Mucosa of descending colon (tissue), 3 donors: Measurements from ENCODE around the gene USP46. TPM values are rescaled to one million over a fixed set of nuclear protein-coding genes. Genes with fewer than 3 reads are reported as not detected.

Experiments used
- ATAC-seq: fragments of 200-7000 bp; cut with Tn5 transposase; one replicate; pipeline ENCODE4 v1.9.1; 2020; ENCODE audit warnings: mild to moderate bottlenecking, moderate library complexity
- DNase-seq, 3 donors: peaks; one replicate each; pipeline ENCODE4 v3.0.0-alpha.2; 2020
- H3K36me3 ChIP-seq: fragments of 200-600 bp; one replicate; pipeline ENCODE4 v1.8.0; 2021; ENCODE audit warnings: low read depth, mild to moderate bottlenecking
- H3K4me1 ChIP-seq: fragments of 200-600 bp; one replicate; pipeline ENCODE4 v1.8.0; 2021; ENCODE audit warnings: low read depth, mild to moderate bottlenecking
- H3K4me3 ChIP-seq: fragments of 200-600 bp; one replicate; pipeline ENCODE4 v1.8.0; 2021; ENCODE audit warnings: mild to moderate bottlenecking
- H3K9me3 ChIP-seq: fragments of 200-600 bp; one replicate; pipeline ENCODE4 v1.8.0; 2021; ENCODE audit warnings: mild to moderate bottlenecking
- CTCF ChIP-seq: fragments of 200-600 bp; IDR thresholded peaks from one replicate; pipeline ENCODE4 v1.8.0; 2022; ENCODE audit warnings: antibody characterized with exemption, mild to moderate bottlenecking
- intact Hi-C, 2 donors: fragments of 100-400 bp; cut with DNase I in 1 of 2; cut with micrococcal nuclease in 1 of 2; formaldehyde crosslinking; loops; one replicate each; pipeline versions ENCODE4 v1.11.0 to v1.11.1; 2022; cut with DNase I, micrococcal nuclease
- total RNA-seq, 3 donors: library from RNA; stranded (reverse); fragmentation: NEBNext Ultra II Directional in 2 of 3; extraction: Animal tissue kit (Norgen Biotek cat#: 25700) in 2 of 3; gene quantifications; one replicate each; pipeline versions ENCODE4 v1.2.1 to v1.2.4, GENCODE V29; 2021 to 2023
- donor health status: DM: no; HTN: no; CAD: no; lungs with moderate emphysema.
- donor health status: DM: no; HTN: no; CAD: no.
- donor health status: DM: no; HTN: yes; CAD: no.

Gene USP46
- total RNA-seq, 3 donors from 2014 or later = 12.5 to 18.2 (median 14.8) TPM

GRCh38 chr4:52572936-52573485 is 86.1 kb downstream of the USP46 start:
- intact Hi-C loops = no loop called here

DNA sequence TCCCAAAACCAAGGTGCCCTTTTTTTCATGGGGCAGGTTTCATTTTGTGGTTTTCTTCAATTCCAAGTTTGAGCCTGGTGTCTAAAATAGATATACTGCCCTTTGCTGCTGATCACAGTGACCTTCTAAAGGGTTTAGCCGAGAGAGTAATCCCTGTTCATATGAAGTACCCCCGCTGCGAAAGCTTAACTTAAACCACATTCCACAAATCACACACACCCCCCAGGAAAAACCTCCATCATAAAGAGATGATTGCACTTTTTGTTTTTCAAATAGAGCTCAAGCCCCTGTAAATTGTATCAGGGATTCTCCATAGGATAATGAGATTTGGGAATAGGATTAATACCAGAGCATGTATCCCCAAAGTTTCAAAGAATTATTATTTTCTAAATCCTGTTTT is 90.8 kb downstream of the USP46 start:
- H3K9me3 ChIP-seq = no peaks in the 10 kb centered on the region
- no peak overlapping the region for H3K4me3 ChIP-seq

More at GRCh38 chr4:52572936-52573485, 86.1 kb downstream of the USP46 start:
- TF ChIP-seq CTCF = no peak
- H3K36me3 ChIP-seq = no peaks in the 10 kb centered on the region
- H3K4me3 ChIP-seq = no peak overlapping the region
- H3K9me3 ChIP-seq = no peaks in the 10 kb centered on the region
- no peak for ATAC-seq
- DNase-seq = no peak
- H3K4me1 ChIP-seq = no peaks in the 10 kb centered on the region

DNA sequence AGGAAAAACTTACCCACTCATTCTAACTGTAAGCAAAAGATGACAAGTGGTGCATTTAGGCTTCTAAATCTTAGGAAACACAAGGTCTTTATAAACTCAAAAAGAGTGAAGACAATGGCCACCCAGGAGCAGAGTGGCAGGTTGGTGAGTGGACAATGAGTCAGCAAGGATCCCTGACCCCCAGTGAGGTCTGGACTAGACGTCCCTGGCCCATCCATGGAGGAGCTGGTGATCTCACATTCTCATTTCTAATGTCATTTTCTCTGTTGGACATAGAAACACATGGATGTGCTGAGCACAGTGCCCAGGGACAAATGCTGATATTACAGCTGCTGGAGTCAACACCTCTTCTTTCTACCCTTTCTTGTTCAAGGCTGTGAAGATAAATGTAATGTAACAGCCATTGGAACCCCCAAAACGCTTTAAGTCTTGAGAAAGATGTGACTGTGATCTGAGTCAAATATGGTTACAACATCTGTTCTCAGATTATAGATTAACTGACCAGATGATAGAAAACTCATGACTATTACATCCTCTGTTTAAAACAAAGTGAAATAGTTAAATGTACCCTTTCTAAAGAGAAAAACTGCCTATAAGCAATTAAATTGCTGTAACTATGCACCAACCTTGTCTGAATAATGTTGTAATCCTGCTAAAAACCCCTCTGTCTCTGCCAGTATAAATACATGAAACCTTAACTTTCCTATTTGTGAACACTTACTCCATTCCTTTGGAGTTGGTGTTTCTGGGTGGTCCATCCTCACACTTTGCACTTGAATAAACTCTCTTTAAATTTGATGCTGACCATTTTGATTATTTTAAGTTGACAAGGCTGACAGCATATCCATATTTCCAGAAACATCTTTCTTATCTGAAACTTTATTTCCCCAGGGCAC is 92.7 kb downstream of the USP46 start:
- intact Hi-C loops = no loop called here
- Histone ChIP-seq H3K36me3 (no peaks in the 10 kb centered on the region), H3K9me3 (no peaks in the 10 kb centered on the region), H3K4me3 (no peak overlapping the region), H3K4me1 (no peaks in the 10 kb centered on the region)
- TF ChIP-seq CTCF = no peak
- ATAC-seq = no peak
- no peak for DNase-seq

More for the DNA sequence above, 90.8 kb downstream of the USP46 start:
- H3K36me3 ChIP-seq = no peaks in the 10 kb centered on the region
- TF ChIP-seq CTCF = no peak
- intact Hi-C loops = no loop called here
- ATAC-seq (no peak), DNase-seq (no peak)
- H3K4me1 ChIP-seq = no peaks in the 10 kb centered on the region

DNA sequence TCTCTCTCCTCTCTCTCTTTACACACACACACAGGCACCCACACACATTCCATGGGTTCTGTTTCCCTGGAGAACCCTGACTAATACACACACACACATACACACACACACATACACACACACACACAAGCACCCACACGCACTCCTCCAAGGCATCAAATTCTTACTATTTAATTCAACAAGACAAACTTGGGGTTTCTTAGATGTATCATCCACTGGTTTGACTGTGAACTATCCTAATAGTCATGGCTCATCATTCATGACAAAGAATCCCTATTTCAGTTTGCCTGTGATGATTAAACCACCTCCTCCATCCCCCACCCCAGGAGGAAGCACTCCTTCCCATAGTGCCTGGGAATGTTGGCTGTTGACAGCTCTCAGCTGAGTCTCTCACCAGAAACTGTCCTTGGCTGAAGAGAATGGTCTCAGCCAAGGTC is 98.2 kb downstream of the USP46 start:
- Histone ChIP-seq H3K36me3 (no peaks in the 10 kb centered on the region), H3K4me3 (no peak overlapping the region), H3K4me1 (no peaks in the 10 kb centered on the region), H3K9me3 (no peaks in the 10 kb centered on the region)
- ATAC-seq = no peak
- TF ChIP-seq CTCF = no peak
- no peak for DNase-seq
- intact Hi-C loops = no loop called here

- TF ChIP-seq CTCF = no peak
- Histone ChIP-seq H3K9me3 (no peaks in the 10 kb centered on the region), H3K36me3 (no peaks in the 10 kb centered on the region), H3K4me1 (no peaks in the 10 kb centered on the region), H3K4me3 (no peak overlapping the region)
- intact Hi-C loops = no loop called here
- ATAC-seq (no peak), DNase-seq (no peak)
Measured at GRCh38 chr4:52555356-52555716, 103.8 kb downstream of the USP46 start.
